HepG2 (cell line): ENCODE data around the gene SMTNL2. TPM values are rescaled to one million over a fixed set of nuclear protein-coding genes. Genes with fewer than 3 reads are reported as not detected.

Experiments
- ATAC-seq: fragments of 200-7000 bp; cut with Tn5 transposase; 3 replicates; pipeline ENCODE4 v1.9.1; 2020; ENCODE audit warnings: mild to moderate bottlenecking, moderate library complexity
- BruUV-seq: library from RNA; stranded (reverse); fragments of 400-500 nt; replicated peaks from 2 replicates; lab custom pipeline; 2021; lab: Mats Ljungman, UMichigan
- CTCF ChIA-PET: fragments of 300-600 bp; formaldehyde crosslinking; extraction: SDS; loops from one replicate; lab custom pipeline; 2021; ENCODE audit warnings: low total read pairs, inconsistent platforms, low intra/inter-chr PET ratio; lab: Yijun Ruan, JAX
- POLR2A ChIA-PET: fragments of 350-600 bp; sonication (Branson Sonifier 250); formaldehyde crosslinking; loops from one replicate; lab custom pipeline; 2020; ENCODE audit warnings: antibody characterized with exemption, inconsistent platforms; lab: Yijun Ruan, JAX
- DNase-seq: peaks from one replicate; pipeline ENCODE4 v3.0.0-alpha.2; 2015; ENCODE audit warnings: low spot score
- FAIRE-seq: peaks from 3 replicates; lab custom pipeline; 2011; peaks lifted over from hg19 to GRCh38; lab: Jason Lieb, UNC
- H2AFZ ChIP-seq: one replicate; pipeline ENCODE4 v1.6.1; 2011; ENCODE audit warnings: low read length, inconsistent platforms
- H3K27ac ChIP-seq: fragments of 300-600 bp; 3 replicates; pipeline ENCODE4 v1.8.0; 2011; ENCODE audit warnings: mixed run types, mild to moderate bottlenecking, mixed read lengths, low read length, inconsistent platforms; ENCODE audit not compliant: insufficient read depth; ENCODE audit errors: extremely low read length
- H3K27me3 ChIP-seq, 2 experiments: fragments of 200-600 bp in 1 of 2; 2 replicates in 1 of 2; 3 replicates in 1 of 2; pipeline versions ENCODE4 v1.6.0 to v1.8.0; 2011; ENCODE audit warnings: low read length in 2 of 2, mild to moderate bottlenecking in 2 of 2, moderate library complexity in 2 of 2, inconsistent platforms in 1 of 2; ENCODE audit not compliant: insufficient read depth in 2 of 2, control insufficient read depth in 1 of 2
- H3K36me3 ChIP-seq, 2 experiments: fragments of 200-600 bp in 1 of 2; replicated peaks in 1 of 2; 2 replicates in 1 of 2; 3 replicates in 1 of 2; pipeline versions ENCODE4 v1.5.1 to v1.8.0; 2011; ENCODE audit warnings: low read length in 2 of 2, inconsistent platforms in 1 of 2; ENCODE audit not compliant: insufficient read depth in 2 of 2, control insufficient read depth in 1 of 2
- H3K4me1 ChIP-seq: 2 replicates; pipeline ENCODE4 v1.5.1; 2012; ENCODE audit warnings: low read length, inconsistent platforms; ENCODE audit not compliant: insufficient read depth
- H3K4me2 ChIP-seq: 2 replicates; pipeline ENCODE4 v1.6.0; 2011; ENCODE audit warnings: low read depth, low read length, inconsistent platforms
- H3K4me3 ChIP-seq, 3 experiments: fragments of 200-600 bp in 1 of 3; sonication (generic), shearing (Covaris generic) in 1 of 3; replicated peaks in 1 of 3; 2 replicates each; pipeline ENCODE4 v1.5.1; 2011 to 2016; ENCODE audit warnings: low read length in 3 of 3, inconsistent platforms in 2 of 3, low read depth in 2 of 3, mild to moderate bottlenecking in 2 of 3, control low read depth in 1 of 3, mixed read lengths in 1 of 3; ENCODE audit not compliant: insufficient read depth in 1 of 3
- H3K79me2 ChIP-seq: one replicate; pipeline ENCODE4 v1.6.1; 2011; ENCODE audit warnings: low read length, inconsistent platforms; ENCODE audit not compliant: insufficient read depth
- H3K9ac ChIP-seq: 2 replicates; pipeline ENCODE4 v1.6.0; 2011; ENCODE audit warnings: mild to moderate bottlenecking, low read depth, low read length, inconsistent platforms; ENCODE audit not compliant: insufficient read depth
- H3K9me3 ChIP-seq: 2 replicates; pipeline ENCODE4 v1.5.1; 2012; ENCODE audit warnings: mild to moderate bottlenecking, low read length
- H4K20me1 ChIP-seq: 2 replicates; pipeline ENCODE4 v1.6.0; 2011; ENCODE audit warnings: inconsistent platforms, mild to moderate bottlenecking, low read length, moderate library complexity; ENCODE audit not compliant: insufficient read depth
- AGO2 ChIP-seq: fragments of 200-400 bp; formaldehyde crosslinking; optimal IDR thresholded peaks from 2 replicates; pipeline ENCODE3; 2017; ENCODE audit warnings: mild to moderate bottlenecking, low read depth, low read length, moderate library complexity
- HOXA7 ChIP-seq: sonication (generic); formaldehyde crosslinking; IDR thresholded peaks from 2 replicates; pipeline ENCODE4 v1.8.1; 2022; ENCODE audit warnings: mild to moderate bottlenecking, missing genetic modification reagents, moderate library complexity
- POLR2G ChIP-seq: fragments of 200-400 bp; formaldehyde crosslinking; IDR thresholded peaks from 2 replicates; pipeline ENCODE4 v1.6.1; 2018; ENCODE audit warnings: mild to moderate bottlenecking, low read depth, low read length, moderate library complexity
- RBFOX2 ChIP-seq: fragments of 200-400 bp; formaldehyde crosslinking; IDR thresholded peaks from 2 replicates; pipeline ENCODE4 v1.6.1; 2017; ENCODE audit warnings: low read depth, mild to moderate bottlenecking, low read length
- RFXAP ChIP-seq: sonication (generic); formaldehyde crosslinking; IDR thresholded peaks from 2 replicates; pipeline ENCODE4 v1.4.0; 2020; ENCODE audit warnings: missing genetic modification reagents, borderline replicate concordance
- TEAD2 ChIP-seq: sonication (generic); formaldehyde crosslinking; IDR thresholded peaks from 2 replicates; pipeline ENCODE4 v1.9.0; 2021; ENCODE audit warnings: missing genetic modification reagents
- ZNF580 ChIP-seq: IDR thresholded peaks from 2 replicates; pipeline ENCODE4 v1.6.1; 2016; ENCODE audit warnings: low read depth, borderline replicate concordance
- ZNF792 ChIP-seq: IDR thresholded peaks from 2 replicates; pipeline ENCODE4 v1.6.1; 2016
- WGBS: methylation state at CpG from one replicate; pipeline ENCODE4 v1.1.6; 2017; ENCODE audit warnings: low lambda C conversion rate; 5-methylcytosine and 5-hydroxymethylcytosine counted together
- in situ Hi-C: cut with HindIII; loops from 2 replicates; pipeline ENCODE4 v1.10.0; 2017; ENCODE audit warnings: low pct_unique_long_range_greater_than_20kb; ENCODE audit not compliant: extremely low pct_ligation_motif_present
- intact Hi-C: fragments of 100-400 bp; cut with micrococcal nuclease; formaldehyde crosslinking; loops from one replicate; pipeline ENCODE4 v1.10.0; 2022; ENCODE audit not compliant: unreplicated experiment
- polyA plus RNA-seq, 8 experiments: library from polyadenylated mRNA; depleted of rRNA in 3 of 8; stranded (reverse) in 7 of 8; unstranded in 1 of 8; fragments of >200 nt; fragmentation: Illumina TruSeq in 4 of 8; extraction: Trizol in 4 of 8; gene quantifications; 2 replicates each; pipeline versions ENCODE4 v1.2.1 to v1.2.3, GENCODE V29; 2011 to 2016; ENCODE audit warnings: low read depth in 4 of 8, missing spikeins in 1 of 8, mixed read lengths in 1 of 8; ENCODE audit not compliant: insufficient read depth in 1 of 8
- total RNA-seq, 5 experiments: library from RNA; depleted of rRNA; stranded (reverse); fragments of >200 nt; fragmentation: Illumina TruSeq; extraction: Trizol; gene quantifications; 2 replicates each; pipeline ENCODE4 v1.2.3, GENCODE V29; 2016; ENCODE audit warnings: low read depth in 1 of 5
- TF ChIP-seq, protein P1 (sequence below): sonication (generic); formaldehyde crosslinking; IDR thresholded peaks from 2 replicates; pipeline ENCODE4 v1.5.0; 2020; ENCODE audit warnings: missing genetic modification reagents, mild to moderate bottlenecking, borderline replicate concordance
- TF ChIP-seq, protein P2 (sequence below): sonication (generic); formaldehyde crosslinking; IDR thresholded peaks from 2 replicates; pipeline ENCODE4 v1.4.0; 2020; ENCODE audit warnings: missing genetic modification reagents, borderline replicate concordance

The SMTNL2 gene
- total and polyA plus RNA-seq, 2 of the 13 experiments (the other 11 are each of a cell fraction or from before 2014, with no cell fraction given) = 0.41 to 5.1 TPM

DNA sequence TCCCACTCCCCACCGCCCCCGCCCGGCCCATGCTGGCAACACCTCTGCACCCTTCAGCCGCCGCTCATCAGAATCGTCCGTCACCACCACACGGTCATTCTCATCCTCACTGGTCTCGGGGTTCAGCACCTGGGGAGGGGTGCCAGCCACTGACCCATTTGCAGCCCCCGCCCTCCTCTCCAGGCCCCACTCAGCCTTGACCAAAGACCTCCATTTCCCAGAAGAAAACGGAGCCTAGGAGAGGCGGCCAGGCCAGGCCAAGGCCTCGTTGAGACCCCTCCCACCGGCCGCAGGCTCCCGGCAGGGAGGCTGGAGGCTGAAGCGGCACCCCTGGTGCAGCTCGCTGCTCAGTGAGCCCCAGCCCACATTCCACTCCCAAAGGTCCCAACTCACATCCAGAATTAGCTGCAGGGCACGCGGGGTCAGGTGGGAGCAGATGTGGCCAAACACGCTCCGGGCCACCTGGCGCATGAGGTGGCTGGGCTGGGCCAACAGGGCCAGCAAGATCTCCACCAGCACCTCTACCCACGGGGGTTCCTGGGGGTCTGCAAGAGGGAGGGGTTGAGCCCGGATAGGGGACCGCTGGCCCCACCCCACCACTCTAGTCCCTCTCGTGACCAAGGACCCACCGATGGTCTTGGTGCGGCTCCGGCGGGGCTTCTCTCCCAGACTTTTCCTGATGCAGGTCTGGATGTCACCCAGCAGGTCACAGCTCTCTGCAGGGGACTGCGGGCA lies 38.9 kb upstream of the SMTNL2 start:
- Histone ChIP-seq H2AFZ (no peak overlapping the region), H3K4me1 (peaks cover 7% of the 10 kb centered on the region; the same call in 1 of the 2 replicates)
- TF ChIP-seq AGO2 = peak; percentile 90
- no peak for TF ChIP-seq ZNF792
- TF ChIP-seq RBFOX2 = peak; percentile 66; the same call in 1 of the 2 replicates
- peak; percentile 6; the same call in 1 of the 2 replicates for TF ChIP-seq POLR2G
- no peak for TF ChIP-seq HOXA7 (CRISPR knock-in tag)
- TF ChIP-seq, all 625 proteins: peak for 3
- Histone ChIP-seq H3K79me2 (no peaks in the 10 kb centered on the region), H3K27ac (no peak overlapping the region), H3K4me2 (no peak overlapping the region), H3K27me3 (no peaks in the 10 kb centered on the region), H3K4me3 (no peak overlapping the region), H3K36me3 (peaks cover 50 to 86% of the 10 kb centered on the region in 2 experiments), H4K20me1 (no peaks in the 10 kb centered on the region), H3K9ac (no peak overlapping the region), H3K9me3 (no peaks in the 10 kb centered on the region)
- ChIA-PET POLR2A (no interaction called here), CTCF (no interaction called here)
- WGBS = over 99% methylated on average over 14 of the region's 32 CpGs
- ATAC-seq = no peak
- DNase-seq = no peak
- intact Hi-C loops = no loop called here
- in situ Hi-C loops = no loop called here
- BruUV-seq = no TSS peak
- FAIRE-seq = no peak

GRCh38 chr17:4547118-4547906 lies 37.0 kb upstream of the SMTNL2 start:
- H3K9me3 ChIP-seq = no peaks in the 10 kb centered on the region
- intact Hi-C loops (no loop called here), in situ Hi-C loops (no loop called here)
- H3K4me3 ChIP-seq = no peak overlapping the region
- no peaks in the 10 kb centered on the region for H3K27me3 ChIP-seq
- BruUV-seq = TSS peak; percentile 12
- no peaks in the 10 kb centered on the region for H4K20me1 ChIP-seq
- H3K36me3 ChIP-seq = peaks cover 54 to 86% of the 10 kb centered on the region in 2 experiments
- FAIRE-seq (no peak), ATAC-seq (no peak), DNase-seq (no peak)
- H2AFZ ChIP-seq = no peak overlapping the region
- 94% methylated on average over 16 of the region's 17 CpGs for WGBS
- ChIA-PET POLR2A (no interaction called here), CTCF (no interaction called here)
- no peak overlapping the region for H3K27ac ChIP-seq
- no peak overlapping the region for H3K9ac ChIP-seq
- no peak overlapping the region for H3K4me2 ChIP-seq
- no peaks in the 10 kb centered on the region for H3K4me1 ChIP-seq
- H3K79me2 ChIP-seq = no peaks in the 10 kb centered on the region
- TF ChIP-seq ZNF580 (CRISPR knock-in tag) (no peak), TEAD2 (CRISPR knock-in tag) (no peak), RFXAP (CRISPR knock-in tag) (no peak)
- TF ChIP-seq, protein P1, sequence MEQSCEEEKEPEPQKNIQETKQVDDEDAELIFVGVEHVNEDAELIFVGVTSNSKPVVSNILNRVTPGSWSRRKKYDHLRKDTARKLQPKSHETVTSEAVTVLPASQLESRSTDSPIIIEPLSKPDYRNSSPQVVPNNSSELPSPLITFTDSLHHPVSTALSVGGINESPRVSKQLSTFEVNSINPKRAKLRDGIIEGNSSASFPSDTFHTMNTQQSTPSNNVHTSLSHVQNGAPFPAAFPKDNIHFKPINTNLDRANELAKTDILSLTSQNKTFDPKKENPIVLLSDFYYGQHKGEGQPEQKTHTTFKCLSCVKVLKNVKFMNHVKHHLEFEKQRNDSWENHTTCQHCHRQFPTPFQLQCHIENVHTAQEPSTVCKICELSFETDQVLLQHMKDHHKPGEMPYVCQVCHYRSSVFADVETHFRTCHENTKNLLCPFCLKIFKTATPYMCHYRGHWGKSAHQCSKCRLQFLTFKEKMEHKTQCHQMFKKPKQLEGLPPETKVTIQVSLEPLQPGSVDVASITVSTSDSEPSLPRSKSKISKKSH (CRISPR knock-in tag) = no peak
- TF ChIP-seq, protein P2, sequence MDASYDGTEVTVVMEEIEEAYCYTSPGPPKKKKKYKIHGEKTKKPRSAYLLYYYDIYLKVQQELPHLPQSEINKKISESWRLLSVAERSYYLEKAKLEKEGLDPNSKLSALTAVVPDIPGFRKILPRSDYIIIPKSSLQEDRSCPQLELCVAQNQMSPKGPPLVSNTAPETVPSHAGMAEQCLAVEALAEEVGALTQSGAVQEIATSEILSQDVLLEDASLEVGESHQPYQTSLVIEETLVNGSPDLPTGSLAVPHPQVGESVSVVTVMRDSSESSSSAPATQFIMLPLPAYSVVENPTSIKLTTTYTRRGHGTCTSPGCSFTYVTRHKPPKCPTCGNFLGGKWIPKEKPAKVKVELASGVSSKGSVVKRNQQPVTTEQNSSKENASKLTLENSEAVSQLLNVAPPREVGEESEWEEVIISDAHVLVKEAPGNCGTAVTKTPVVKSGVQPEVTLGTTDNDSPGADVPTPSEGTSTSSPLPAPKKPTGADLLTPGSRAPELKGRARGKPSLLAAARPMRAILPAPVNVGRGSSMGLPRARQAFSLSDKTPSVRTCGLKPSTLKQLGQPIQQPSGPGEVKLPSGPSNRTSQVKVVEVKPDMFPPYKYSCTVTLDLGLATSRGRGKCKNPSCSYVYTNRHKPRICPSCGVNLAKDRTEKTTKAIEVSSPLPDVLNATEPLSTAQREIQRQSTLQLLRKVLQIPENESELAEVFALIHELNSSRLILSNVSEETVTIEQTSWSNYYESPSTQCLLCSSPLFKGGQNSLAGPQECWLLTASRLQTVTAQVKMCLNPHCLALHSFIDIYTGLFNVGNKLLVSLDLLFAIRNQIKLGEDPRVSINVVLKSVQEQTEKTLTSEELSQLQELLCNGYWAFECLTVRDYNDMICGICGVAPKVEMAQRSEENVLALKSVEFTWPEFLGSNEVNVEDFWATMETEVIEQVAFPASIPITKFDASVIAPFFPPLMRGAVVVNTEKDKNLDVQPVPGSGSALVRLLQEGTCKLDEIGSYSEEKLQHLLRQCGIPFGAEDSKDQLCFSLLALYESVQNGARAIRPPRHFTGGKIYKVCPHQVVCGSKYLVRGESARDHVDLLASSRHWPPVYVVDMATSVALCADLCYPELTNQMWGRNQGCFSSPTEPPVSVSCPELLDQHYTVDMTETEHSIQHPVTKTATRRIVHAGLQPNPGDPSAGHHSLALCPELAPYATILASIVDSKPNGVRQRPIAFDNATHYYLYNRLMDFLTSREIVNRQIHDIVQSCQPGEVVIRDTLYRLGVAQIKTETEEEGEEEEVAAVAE (CRISPR knock-in tag) = no peak
